GM19025 (cell line): ENCODE data around the gene CLASP1.
A peak's percentile ranks its signal among the peaks of the same experiment; 100 is the strongest.
"Not testable (repeated sequence)": the region's sequence is repeated elsewhere in the genome, so short reads cannot be mapped to it uniquely, and the experiment has no call there.

Source experiments
- ATAC-seq: cut with Tn5 transposase; IDR thresholded peaks from one replicate; pipeline ENCODE4 v1.9.1; 2021; ENCODE audit warnings: mild to moderate bottlenecking, low read depth, moderate library complexity; ENCODE audit not compliant: unreplicated experiment

Gene CLASP1

DNA sequence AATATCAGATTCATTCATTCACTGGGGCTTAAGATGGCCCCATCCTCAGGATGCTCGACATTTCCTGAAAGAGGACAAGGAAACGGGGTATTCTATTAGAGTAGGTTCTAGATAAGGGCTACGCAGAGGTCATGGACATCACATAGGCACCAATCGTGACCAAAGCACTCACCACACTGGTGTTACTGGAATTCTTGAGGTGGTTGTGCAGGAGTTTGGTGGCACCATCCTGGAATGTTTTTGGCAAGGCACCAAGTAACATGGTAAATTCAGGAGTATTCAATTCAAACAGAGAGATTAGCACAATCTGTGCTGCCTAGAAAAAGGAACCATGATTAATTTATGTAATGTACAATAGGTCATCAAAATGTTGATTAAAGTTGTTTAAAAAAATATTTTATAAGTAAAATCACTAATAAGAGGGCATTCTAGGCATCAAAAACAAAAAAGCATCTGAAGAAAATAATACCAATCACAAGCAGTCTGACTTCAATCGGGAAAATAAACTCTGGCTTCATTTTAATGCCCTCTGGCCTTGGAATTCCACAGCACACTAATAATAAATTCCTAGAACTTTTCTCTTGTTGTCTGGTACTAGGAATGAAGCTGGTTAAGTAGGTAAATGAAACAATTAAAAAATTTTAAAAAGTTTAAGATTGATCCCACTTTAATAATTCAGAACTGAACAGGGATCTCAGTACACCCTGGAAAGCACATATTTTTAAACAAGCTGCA lies 261.5 kb downstream of the CLASP1 start:
- no peak for ATAC-seq

DNA sequence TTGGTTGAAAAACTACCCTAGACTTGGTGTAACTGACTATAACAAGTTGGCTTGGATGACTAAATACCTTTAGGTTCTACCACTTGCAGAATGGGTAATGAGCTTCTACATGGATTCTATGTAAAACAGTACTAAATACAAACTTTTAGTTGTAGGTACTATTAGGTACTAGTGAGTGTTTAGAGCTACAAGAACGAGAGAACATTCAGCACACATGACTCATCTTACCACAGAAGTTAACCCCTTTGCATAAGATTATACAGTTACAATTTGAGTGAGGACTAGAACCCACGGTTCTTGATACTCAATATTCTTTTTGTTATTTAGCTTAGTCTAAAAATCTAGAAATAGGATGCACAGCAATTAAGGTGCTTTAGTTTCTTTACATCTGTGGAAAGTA lies 262.6 kb downstream of the CLASP1 start:
- no peak for ATAC-seq

DNA sequence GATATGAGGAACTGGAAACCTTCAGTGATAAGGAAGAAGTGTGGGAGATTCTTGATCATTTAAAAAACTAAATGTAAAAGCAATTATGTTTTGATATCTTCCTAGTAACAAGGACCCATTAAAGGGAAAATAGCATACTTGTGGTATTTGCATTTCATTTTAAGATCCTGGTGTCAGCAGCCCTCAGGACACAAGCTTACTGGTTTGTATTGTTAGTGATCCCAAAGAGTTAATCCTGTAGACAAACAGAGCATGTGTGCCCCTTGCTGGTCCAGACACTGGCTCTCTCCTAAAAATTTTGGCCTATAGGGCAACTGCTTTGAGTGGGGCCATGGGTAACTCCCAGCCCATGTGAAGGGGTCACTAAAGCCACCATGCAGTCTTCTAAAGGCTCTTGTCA lies 263.2 kb downstream of the CLASP1 start:
- no peak for ATAC-seq

DNA sequence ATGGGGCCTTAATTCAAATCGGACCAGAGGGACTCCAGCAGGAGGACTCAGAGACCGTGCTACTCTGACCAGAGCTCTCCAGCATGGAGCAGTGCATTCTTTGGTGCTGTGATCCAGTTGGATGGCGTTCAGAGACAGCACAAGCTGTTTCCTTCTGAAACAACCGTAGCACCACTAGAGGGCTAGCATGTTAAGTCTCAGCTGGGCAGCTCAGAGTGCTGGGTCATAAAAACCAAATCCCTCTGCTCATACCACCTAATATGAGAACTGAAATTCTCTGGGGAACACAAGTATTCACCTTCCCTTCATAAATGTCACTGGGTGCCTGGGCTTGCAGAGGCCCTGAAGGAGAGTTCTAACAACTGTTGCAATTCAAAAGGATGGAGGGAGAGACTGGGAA lies 266.5 kb downstream of the CLASP1 start:
- ATAC-seq: no peak

DNA sequence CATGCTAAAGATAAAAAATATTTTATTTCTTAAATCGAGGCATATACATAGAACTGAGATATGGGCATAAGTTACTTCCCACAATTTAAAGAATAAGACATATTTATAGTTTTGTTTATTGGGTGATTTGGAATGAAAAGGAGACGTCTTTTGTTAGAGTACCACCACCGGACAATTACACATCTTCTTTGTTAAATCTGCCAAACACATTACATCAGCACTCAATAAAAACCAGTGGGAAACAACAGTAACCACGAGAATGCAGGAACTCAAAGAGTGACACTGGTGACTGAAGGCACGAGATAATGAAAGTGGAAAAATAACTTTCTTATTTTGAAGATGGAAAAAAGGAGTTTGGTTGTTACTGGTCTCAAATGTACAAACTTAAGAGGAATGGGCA lies 271.6 kb downstream of the CLASP1 start:
- ATAC-seq: no peak

DNA sequence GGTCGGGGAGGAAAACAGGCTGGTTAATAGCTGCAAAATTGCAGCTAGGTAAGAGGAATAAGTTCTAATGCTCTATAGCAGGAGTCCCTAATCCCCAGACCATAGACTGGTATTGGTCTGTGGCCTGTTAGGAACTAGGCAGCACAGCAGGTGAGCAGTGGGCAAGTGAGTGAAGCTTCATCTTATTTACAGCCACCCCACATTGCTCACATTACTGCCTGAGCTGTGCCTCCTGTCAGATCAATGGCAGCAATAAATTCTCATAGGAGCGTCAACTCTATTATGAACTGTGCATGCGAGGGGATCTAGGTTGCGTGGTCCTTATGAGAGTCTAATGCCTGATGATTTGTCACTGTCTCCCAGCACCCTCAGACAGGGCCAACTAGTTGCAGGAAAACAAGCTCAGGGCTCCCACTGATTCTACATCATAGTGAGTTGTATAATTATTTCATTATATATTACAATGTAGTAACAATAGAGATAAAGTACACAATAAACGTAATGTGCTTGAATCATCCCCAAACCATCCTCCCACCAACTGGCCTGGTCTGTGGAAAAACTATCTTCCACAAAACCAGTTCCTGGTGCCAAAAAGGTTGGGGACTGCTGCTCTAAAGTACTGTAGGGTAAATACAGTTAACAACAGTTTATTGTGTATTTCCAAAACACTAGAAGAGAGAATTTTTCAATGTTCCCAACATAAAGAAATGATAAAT lies 272.6 kb downstream of the CLASP1 start:
- no peak for ATAC-seq

DNA sequence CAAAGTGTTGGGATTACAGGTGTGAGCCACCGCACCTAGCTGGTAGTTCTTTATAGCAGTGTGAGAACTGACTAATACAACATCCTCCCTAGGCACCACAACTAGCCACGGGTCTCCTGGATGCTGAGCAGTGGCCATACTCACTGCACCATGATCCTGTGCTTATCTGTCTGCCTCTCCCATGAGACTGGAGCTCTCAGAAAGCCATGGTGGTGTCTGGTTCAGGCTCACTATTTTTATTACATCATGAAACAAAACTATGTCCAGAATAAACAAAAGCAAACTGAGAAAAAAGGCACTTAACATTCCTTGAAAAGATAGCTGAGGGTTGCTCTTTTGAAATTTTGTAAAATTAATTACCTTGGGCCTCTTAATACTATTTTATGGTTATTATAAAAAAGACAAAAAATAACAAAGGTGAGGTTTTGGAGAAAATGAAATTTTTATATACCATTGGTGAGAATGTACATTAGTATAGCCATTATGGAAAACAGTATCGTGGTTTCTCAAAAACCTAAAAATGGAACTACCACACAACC lies 273.6 kb downstream of the CLASP1 start:
- ATAC-seq: no peak

DNA sequence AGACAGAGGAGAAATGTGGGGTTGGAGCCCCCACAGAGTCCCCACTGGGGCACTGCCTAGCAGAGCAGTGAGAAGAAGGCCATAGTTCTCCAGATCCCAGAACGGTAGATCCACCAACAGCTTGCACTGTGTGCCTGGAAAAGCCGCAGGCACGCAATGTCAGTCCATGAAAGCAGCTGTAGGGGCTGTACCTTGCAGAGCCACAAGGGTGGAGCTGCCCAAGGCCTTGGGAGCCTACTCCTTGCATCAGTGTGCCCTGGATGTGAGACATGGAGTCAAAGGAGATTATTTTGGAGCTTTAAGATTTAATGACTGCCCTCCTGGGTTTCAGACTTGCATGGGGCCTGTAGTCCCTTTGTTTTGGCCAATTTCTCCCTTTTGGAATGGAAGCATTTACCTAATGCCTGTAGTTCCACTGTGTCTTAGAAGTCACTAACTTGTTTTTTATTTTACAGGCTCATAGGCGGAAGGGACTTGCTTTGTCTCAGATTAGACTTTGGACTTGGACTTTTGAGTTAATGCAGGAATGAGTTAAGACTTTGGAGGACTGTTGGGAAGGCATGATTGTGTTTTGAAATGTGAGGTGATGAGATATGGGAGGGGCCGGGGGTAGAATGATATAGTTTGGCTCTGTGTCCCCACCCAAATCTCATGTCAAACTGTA lies 274.7 kb downstream of the CLASP1 start:
- not testable (repeated sequence) for ATAC-seq

DNA sequence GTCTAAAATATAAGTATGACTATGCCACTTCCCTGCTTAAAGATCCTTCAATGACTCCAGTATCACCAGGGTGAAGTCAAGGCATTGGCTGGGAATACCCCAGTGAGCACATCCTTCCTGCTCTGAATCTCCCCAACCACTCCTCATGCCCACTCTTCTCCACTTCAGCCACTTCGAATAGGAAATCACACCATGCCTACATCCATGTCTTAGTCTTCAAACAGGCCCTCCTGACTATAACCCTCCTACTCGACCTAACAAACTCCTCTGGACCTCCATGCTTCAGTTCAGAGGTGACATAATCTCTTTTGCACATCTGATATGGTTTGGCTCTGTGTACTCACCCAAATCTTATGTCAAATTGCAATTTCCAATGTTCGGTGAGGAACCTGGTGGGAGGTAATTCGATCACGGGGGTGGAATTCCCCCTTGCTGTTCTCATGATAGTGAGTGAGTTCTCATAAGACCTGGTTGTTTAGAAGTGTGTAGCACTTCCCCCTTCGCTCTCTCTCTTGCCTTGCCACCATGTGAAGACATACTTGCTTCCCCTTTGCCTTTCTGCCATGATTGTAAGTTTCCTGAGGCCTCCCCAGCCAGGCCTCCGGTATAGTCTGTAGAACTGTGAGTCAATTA lies 276.4 kb downstream of the CLASP1 start:
- ATAC-seq: peak; percentile 50

DNA sequence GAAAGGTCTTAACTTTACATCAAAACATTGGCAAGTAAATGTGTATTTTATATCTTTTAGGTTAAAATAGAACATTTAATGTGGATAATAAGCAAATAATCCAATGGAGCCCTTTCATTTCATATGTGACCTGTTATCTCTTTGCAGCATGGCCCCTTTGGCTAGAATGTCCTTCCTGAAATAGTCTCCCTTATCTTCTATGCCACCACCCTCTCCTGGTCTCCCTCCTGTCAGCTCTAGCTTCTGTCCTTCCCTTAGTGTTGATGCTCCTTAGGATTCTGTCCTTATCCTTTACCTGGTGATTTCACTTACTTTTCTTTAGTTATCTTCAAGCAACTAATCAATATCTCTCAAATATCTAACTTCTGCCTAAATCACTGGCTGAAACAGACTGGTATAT lies 277.2 kb downstream of the CLASP1 start:
- ATAC-seq: no peak

DNA sequence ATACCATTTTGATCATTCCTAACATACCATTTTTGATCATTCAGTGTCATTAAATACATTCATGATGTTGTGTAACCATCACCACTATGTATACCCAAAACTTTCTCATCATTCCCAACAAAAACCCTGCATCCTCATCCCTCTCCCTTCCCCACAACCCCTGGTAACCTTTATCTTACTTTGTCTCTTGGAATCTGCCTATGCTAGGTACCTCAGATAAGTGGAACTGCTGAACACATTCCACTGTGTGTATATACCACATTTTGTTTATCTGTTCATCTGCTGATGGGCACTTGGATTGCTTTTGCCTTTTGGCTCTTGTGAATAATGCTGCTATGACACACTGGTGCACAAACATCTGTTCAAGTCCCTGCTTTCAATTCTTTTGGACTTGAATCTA lies 280.4 kb downstream of the CLASP1 start:
- ATAC-seq: no peak

DNA sequence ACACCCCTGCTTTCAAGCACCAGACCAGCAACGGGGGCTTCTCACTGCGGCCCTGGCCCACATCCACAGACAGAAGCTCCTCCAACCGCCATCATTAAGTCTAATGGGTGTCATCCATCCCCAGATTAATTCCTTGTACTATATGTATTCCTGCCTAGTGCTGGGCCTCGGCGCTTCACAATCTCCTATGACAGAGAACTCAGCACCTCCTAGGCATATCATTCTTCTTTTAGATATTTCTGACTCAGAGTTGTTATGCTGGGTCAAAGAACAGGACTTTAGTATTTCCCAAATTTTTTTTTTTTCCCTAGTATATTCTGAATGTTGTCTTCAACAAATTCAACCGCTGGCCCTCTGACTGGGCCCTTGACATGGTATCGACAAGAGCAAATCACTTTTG lies 281.1 kb downstream of the CLASP1 start:
- no peak for ATAC-seq

DNA sequence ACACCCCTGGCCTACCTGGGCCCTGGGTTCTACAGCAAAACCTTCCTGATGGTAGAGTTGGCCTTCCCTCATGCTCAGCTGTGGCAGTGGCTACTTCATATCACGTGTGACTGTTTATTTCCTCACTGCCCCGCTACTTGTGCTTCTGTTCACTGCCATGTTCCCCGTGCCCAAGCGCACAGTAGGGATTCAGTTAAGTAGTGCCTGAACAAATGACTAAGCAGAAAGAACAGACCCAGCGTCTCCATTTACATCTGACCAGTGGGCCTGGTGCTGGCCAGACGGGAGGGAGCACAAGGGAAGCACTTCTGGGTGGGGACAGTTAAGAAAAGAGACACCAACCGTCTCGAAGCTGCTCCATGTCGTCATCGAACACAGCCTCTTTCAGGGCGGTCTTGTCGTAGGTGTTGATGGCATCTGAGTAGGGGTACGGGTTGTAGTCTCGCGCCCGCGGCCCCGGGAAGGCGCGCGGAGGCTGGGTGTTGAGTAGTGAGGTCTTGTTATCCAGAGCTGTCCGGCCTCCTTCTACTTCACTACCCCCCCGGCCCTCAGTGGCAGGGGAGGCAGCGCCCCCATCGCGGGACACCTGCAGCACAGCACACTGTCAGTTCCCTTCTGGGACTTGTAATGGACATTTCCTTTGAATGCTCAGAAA lies 281.9 kb downstream of the CLASP1 start:
- ATAC-seq: no peak

DNA sequence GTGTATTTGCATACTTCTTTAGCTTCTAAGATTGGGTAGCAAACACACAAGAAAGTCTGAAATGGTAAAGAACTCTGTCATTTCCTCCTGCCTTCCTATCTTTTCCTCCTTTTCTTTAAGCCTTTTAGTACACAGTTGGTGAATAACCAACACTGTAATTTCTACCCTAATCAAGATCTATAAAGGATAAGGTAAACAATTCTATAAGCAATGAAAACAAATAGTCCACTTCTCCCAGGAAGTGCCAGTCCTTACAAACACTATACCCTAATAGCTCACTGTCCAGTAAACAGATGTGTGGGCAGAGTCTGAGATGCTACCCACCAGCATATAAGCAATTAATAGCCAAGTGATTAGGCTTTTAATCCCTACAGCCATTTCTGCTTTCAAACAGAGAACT lies 283.2 kb downstream of the CLASP1 start:
- no peak for ATAC-seq

DNA sequence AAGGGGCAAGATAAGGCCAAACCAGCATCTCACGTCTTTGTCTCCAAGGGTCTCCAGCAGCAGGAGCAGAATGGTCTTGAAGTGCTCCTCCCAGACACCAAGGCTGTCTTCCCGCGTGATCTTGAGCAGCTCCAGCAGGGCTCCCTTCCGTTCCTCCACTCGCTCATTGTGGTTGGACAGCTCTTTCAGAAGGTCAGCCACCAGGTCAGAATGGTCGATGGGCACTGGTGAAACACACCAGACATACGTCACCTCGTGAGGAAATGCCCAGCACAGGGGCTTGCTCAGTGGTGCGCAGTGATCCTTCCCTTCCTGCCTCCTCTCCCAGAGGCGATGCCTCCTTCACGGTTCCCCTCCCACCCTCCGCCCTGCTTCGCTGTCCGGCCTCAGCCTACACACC lies 284.2 kb downstream of the CLASP1 start:
- no peak for ATAC-seq

DNA sequence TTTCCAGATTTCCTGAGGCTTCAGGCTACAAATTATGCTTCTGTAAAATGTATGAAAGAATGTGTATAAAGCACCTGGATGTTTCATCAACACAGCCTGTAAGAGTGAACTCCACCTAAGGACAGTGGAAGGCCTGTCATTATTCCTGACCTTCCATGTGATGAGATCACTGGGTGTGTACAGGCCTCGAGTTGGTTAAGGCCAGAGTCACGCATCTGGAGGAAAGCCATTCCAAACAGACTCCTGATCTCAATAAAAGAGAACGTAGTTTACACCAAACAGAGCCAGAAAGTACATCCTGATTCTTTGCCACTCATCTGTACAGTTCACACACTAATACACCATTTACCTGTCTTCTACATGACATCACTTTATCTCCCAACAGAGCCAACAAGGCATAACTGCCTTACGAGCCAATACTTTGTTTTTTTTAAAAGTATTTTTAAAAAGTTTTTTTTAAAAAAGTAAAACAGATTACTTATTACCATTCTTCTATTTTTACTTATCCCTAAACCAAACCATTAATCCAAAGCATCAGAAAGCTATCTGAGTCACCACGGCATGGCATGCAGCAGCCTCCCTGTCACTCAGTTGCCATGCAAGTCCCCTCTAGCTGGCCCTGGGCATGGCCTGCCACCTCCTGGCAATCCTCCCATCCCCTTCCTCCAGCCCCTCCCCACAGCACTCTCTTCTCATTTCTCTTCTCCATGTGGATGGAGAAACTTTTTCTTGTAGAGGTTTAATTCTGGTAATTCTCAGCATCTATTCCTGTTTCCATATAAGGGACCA lies 285.4 kb downstream of the CLASP1 start:
- ATAC-seq: no peak

DNA sequence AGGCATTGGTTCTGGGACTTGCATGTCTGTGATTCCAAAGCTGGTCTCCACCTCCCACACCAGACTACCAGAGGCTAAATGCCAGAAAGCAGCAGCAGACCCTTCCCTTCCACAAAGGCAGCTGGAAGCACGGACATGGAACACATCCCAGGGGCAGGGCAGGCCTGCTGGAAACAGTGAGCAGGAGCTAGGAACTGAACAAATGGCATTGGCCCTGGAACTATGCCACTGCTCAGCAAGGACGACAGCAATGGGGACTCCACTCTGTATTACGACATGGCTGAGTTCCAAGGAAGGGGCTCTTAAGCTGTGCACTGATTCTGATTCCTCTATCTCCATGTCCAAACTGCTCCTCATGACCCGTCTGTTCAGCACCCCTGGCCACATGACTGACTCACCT lies 286.5 kb downstream of the CLASP1 start:
- no peak for ATAC-seq

DNA sequence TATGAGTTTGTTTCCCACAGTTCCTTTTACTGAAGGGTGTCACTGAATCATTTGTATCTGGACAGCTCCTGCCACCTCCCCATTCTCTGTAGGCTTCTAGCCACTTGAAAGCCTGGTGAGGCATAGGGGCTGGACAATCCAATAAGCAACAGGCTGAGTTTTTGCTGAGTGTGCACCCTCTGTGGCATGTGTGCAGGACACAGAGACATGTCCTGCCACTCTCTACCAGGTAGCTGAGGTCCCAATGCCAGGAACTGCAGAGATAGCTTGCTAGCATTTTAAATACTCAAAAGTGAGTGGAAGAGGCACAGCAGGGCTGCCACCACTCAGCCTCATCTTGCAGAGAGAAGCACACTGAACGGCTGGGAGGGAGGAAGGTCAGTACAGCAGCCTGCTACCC lies 287.0 kb downstream of the CLASP1 start:
- no peak for ATAC-seq

DNA sequence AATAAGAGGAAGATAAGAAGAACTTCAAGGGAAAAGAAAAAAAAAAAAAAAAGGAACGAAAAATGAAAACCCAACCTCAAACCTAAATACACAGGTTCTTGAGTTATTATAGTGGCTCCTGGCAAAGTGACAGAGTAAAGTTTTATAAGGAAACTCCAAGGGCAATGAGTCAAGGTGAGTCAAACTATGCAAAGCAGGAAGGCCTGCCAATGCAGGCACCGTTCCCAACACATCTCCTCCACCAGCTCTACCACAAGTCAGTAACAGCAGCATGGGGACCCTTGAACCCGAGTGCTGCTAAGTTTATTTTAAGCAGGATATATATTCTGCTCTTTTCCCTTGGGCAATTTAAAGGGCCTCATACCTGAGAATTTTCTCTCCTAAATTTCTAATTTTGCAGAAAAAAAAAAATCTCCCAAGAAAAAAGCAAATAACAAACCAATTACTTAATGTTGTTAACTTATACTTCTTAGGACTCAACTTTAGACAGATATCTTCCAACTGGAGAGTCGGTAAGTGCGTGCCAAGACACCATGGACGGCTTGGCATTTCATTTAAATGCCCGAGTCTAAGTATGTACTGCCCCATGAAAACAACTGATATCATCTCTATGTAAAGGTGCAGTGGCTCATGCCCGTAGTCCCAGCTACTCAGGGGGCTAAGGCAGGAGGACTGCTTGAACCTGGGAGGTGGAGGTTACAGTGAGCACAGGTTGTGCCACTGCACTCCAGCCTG lies 288.5 kb downstream of the CLASP1 start:
- no peak for ATAC-seq
